GM21529 (cell line): ENCODE data around the gene ATP12A.

Experiments
- ATAC-seq: cut with Tn5 transposase; IDR thresholded peaks from one replicate; pipeline ENCODE4 v1.9.1; 2021; ENCODE audit not compliant: unreplicated experiment

ATP12A gene

DNA sequence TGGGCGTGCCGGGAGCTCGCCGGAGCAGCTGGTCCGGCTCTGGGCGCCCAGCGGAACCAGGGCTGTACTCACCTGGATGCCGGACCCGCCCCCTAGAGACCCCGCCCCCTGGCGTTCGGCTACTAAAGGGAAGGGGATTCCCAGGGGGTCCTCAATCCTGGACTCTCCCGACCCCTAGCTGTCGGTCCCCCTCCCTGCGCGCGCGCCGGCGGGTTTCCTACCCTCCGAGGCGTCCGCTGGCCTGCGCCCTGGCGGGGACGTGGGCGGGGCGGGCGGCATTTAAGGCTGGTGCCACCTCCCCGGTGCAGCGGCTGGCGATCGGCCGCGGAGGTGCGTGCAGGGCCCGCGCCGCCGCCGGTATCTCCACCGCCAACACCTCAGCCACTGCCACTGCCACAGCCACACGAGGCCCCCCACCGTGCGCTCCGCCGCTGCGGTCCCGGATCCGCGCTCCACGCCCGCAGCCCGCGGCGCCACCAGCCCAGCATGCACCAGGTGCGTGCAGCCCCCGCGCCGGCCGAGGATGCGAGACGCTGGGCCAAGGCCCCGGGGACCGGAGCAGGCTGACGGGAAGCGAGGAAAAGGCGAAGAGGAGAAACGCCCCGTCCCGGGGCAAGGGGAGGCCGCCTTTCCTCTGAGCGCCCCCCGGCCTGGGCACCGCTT lies at the start of gene ATP12A:
Gene ATP12A (plus strand): TSS at position 151 of the 663 bp plus-strand sequence. CDS start 336 bp downstream, at position 487.
- no peak for ATAC-seq

DNA sequence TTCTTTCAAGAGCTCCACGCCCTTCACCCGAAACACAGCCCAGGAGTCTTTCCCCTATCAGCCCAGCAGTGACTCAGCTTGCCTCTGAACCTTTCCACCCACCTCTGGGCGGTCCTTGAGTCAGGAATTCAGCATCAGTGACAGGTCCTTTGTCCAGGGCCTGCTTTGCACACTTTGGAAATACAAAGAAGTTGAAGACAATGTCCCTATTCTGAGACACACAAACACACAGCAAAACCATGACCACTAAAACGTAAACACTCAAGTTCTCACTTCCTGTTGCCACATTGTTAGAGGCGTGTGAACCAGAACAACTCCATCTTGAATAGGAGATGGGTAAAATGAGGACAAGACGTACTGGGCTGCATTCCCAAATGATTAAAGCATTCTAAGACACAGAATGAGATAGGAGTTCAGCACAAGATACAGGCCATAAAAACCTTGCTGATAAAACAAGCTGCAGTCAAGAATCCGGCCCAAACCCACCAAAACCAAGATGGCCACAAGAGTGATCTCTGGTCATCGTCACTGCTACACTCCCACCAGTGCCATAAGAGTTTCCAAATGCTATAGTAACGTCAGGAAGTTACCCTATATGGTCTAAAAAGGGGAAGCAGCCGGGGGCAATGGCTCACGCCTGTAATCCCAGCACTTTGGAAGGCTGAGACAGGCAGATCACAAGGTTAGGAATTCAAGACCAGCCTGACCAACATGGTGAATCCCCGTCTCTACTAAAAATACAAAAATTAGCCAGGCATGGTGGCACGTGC lies 49.2 kb upstream of the ATP12A start:
- ATAC-seq: no peak

DNA sequence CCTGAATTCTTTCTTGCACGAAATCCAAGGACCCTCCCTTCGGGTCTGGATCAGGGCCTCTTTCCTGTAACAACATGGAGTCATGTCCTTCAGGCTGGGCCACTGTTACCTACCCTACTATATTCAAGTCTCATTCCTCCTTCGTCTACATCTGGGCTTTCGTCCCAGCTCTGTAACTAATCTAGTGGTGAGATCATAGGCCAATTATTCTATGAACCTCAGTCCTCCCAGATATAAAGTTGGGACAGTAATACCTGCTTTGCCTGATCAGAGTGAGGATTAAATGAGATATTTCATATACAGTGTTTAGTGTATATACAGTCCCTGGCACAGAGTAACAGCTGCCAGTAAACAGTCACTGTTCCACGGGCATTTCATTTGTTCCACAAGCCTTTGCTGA lies 48.3 kb upstream of the ATP12A start:
- ATAC-seq: no peak

DNA sequence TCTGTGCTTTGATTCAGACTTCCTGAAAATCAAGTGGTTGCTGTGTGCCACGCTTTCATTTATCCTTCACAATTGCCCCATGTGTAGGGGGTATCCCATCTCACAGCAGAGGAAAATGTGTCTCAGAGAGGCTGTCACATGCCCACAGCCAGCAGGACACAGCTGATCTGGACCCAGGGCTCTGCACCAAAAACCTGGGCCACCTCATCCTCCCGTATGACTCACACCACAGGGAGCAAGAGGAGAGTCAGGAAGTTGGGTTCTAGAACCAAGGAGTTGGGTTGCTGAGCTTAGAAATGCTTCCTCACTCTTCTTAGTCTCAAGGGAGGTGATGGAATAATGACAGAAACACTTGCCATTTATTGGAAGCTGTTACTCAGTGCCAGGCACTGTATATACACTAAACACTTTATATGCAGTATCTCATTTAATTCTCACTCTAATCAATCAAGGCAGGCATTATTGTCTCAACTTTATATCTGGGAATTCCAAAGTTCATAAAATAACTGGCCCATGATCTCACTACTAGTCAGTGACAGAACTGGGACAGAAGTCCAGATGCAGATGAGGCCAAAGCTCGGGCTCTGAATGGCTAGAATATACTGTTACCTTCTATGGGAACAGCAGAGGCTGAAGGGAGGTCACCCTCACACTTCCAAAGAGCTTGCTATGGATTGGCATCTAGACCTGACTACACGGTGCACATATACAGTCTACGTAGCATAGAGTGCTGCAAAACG lies 47.7 kb upstream of the ATP12A start:
- no peak for ATAC-seq

DNA sequence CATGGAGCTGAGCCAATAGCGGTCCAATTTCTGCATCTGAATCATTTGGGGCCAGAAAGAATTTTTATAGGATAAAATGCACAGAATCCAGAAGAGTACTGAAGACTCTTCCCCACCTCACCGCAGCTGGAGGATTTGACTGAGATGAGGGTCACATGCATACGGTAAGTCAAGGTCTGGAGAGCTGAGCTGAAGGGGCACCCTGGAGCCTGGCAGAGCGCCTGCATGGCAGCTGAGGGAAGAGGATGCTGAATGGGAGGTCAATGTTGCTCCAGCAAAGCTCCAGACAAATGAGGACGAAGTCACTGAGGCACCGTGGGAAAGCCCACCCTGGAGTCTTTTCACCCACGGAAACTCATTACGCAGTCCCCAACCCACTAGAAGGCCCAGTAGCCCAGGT lies 43.4 kb upstream of the ATP12A start:
- ATAC-seq: no peak

DNA sequence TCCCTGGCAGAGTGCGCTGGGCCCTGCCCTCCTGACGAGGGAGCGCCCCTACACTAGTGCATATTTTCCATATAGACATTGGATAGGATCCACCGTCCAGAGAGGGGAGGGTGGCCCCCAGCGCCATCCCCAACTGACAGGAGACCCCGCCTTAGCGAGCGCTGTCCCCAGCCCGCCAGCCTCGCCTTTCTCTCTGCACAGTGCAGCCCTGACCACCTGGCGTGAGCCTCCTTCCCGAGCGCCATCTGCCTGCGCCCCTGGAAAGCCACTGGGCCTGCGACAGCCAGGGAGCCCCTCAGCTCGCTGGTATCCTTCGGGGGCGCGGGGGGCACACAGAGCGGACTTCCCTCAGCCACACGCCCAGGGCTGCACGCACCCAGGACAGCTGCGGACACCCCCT lies 42.1 kb upstream of the ATP12A start:
- ATAC-seq: no peak

DNA sequence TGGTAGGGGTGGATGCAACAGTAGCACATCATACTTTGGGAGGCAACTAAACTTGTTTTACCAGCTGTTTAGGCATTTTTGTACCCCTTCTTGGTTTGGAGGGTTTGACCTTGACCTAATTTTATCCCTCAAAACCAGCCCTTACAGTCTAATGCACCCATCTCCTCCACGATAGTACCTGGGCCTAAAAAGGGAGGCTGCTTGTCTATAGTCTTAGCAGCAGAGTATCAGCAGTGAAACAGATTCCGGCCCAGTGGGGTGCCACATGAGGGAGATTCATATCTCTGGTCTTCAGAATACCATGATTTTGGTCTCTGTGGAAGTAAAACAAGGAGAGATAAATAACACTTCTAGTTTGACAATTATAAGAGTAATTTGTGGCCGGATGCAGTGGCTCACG lies 39.5 kb upstream of the ATP12A start:
- no peak for ATAC-seq

DNA sequence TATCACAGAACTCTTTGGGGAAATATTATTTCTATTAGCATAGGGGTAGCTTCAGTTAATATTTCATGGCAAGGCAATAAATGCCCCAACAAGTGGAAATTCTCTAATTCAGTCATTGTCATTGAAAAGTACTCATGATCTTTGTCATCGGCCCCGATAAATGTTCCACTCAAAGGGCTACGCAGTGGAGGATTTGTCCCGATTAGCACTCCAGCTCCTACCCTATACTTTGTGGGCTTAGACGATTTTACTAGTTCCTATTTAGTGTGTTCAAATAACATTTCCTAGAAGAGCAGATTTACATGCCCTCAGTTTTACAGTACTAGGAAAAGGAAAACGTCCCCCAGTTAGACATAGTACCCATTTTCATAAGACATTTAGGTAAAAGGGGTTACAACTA lies 38.0 kb upstream of the ATP12A start:
- no peak for ATAC-seq

DNA sequence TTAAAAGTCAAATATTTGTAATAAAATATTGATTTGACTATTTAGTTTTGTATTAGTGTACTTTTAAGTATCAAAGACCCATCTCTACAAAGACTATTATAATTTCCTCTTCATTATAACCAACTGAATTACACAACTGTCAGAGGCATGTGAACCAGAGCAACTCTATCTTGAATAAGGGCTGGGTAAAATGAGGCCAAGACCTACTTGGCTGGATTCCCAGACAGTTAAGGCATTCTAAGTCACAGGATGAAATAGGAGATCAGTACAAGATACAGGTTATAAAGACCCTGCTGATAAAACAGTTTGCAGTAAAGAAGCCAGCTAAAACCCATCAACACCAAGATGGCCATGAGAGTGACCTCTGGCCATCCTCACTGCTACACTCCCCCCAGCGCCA lies 36.2 kb upstream of the ATP12A start:
- ATAC-seq: no peak

DNA sequence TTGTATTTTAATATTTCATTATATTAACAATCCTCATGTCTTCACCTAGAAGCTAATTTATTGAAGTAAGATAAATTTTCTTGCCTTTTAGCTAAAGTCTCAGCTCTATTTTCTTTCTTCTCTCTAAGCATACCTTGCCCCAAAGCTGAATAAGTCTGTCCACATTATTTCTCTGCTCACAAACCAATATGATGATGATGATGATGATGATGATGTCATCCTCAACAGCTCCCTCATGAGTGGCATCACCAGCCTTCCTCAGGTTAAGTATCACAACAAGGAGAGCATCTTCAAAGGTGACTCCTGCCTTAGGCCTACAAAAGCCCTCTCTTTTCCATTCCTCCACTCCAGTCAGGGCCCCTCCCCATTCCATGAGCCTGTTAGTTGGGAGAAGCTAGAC lies 31.9 kb upstream of the ATP12A start:
- ATAC-seq: no peak

DNA sequence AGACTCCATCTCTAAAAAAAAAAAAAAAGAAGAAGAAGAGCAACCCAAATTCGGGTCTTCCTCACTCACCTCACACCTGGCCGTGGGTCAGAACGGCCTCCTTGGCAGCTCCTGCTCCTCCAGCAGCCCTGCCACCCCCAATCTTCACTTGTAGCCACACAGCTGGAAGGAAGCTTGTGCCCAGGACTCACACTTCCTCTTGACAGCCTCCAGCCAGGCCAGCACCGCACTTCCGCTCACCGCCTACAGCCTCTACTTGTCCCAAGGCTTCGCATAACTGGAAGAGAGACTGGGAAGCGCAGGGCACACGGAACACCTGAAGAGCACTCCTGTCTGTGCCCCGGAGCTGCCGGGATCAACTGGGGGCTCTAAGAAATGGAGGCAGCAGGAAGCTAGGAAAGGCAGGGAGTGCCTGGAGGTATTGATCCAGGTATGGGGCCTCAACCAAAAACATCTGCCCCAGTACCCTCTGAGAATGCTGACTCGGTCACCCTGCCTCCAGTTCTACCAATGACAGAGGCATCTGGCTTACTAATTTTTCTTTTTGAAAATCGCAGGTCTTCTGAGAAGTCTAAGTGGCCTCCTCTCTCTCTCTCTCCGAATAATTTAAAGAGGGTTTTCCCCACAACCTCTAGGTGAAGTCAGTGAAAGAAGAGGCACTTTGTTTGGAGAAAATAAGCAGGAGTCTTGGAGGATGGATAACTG lies 31.1 kb upstream of the ATP12A start:
- ATAC-seq: peak; percentile 48

DNA sequence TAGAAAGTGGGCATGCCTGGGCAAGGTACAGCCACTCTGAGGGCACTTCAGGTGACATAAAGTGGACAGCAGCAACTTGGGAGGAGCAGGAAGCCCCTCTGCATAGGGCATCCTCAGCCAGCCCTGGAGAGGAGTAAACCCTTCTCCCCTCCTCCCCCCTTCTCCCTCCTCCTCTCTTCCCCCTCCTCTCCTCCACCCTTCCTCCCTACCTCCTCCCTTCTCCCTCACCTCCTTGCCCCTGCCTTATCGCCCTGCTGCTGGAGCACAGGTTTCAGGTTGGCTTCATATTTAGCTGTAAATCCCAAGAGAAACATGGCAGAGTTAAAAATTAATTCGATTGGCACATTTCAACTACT lies 30.5 kb upstream of the ATP12A start:
- ATAC-seq: peak; percentile 28

DNA sequence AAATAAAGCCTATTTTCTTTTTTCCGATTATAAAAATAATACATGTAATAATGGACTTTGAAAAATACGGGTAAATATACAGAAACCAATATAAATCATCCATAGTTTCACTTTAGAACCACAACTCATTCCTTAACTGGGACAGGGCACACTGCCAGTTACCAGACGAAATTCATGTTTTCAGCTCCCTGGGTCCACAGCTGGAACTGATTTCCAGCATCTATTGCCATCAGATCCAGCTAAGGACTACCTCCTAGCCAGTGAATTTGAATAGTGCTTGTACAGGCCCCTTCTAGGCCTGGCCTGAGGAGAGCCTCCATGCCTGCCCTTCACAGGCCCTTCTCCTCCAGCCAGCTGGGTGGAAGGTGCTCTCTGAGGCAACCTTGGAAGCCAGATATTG lies 30.0 kb upstream of the ATP12A start:
- ATAC-seq: no peak

DNA sequence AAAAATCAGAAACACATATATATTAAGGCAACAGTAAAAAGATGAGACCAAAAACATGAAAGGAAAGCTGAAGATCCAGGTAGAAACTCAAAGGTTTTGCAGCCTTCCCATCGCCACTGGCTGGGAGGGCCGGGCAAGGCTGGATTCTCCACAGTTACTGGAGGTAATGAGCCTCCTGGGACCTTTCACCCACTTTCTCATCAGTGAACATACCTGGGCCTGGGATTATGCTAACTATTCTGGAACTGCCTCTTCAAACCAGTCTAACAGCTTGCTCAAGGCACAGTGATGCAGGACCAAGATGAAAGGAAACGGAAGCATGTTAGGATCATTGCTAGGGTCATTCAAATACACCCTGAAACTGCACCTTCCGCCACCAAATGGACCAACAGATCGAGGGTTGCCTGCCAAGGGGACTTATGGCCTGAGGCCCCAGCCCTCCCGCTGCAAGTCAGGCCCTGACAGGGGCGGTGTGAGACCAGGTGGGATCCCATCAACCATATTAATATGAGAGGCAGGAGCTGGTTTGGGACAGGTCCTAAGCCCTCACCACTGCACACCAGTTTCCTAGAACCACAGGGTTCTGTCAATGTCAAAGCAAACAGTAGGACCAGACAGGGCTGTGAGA lies 28.4 kb upstream of the ATP12A start:
- ATAC-seq: no peak

DNA sequence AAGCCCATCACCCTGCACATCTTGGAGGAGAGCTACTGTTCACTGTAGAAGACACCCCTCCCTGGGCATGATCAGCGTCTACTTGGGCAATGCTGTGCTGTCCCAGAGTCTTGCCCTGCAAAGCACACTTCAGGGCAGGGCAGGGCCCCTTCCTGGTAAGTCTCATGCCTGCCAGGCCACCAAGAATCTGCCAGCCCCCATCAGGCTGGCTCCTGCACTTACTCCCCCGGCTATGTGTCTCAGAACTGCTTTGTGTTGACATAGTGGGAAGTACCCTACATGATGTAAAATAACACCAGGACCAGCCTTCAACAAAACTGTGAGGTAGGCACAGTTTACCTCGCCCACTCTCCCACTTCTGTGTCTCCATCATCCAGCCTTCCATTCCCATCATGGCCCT lies 27.8 kb upstream of the ATP12A start:
- no peak for ATAC-seq

DNA sequence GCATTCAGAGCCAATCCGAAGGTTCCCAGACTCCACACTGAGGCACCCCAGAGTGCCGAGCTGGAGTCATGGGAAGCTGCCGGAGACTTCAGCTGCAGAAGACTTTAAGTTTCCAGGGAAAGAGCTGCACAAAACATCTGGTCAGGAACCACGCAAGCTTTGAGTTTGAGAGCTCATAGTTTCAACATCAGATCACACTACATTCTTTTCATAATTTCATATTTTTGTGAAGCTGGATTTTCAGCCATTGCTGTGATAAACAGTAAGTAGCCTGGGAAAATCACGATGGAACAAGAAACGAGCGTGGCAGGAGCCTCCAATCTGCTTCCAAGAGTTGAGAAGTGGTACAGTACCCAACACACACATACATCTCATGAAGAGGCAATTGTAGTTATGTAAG lies 25.5 kb upstream of the ATP12A start:
- no peak for ATAC-seq

DNA sequence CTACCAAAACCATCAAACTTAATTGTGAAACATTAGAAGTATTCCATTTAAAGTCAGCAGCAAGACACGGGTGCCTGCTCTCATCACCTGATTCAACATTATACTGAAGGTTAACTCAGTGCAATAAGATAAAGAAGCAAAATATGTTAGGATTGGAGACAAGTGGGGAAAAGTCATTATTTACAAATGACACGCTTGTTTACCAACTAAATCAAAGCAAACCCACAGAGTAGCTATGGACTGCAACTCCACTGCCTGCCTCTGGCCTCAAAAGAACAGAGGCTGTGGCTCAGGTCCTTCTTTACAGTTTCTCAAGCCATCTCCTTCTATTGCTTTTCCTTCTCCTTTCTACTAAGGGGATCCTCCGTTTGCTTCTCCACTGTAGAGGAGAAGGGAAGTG lies 21.0 kb upstream of the ATP12A start:
- ATAC-seq: no peak

DNA sequence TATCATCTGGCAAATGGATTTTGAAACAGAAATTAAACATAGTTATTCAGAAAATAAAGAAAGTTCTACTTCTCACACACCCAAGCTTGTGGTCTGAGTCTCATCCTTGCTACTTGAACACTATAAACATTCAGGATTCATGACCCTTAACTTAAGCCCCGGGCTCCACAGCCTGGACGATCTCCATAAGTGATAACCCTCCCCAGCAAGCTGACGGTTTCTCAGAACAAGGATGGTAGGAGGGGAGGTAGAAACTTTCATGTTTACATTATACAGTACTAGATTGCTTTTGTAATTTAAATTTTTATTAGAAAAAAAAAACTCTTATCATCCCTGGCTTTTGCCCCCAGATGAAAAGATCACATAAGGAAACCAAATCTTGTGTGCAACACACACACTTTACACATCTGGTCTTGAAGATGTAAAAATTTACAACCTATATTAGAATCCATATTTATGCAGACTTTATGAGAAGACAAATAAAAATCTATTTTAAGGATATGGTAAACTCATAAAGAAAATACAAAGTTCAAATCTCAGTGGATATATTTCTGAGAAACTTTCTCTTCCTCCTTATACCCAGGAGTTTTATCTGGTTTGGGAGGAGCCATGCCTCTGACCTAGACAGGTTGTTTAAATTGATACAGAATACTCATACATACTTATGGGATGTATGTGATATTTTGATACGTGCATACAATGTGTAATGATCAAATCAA lies 20.0 kb upstream of the ATP12A start:
- no peak for ATAC-seq

DNA sequence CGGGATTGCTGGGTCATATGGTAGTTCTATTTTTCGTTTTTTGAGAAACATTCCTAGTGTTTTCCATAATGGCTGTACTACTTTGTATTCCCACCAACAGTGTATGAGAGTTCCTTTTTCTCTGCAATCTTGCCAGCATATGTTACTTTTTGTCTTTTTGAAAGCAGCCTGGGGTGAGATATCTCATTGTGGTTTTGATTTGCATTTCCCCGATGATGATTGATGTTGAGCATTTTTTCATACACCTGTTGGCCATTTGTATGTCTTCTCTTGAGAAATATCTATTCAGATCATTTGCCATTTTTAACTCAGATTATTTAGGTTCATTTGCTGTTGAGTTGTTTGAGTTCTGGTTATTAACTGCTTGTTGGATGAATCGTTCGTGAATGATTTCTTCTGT lies 18.5 kb upstream of the ATP12A start:
- no peak for ATAC-seq
